Chondrocyte (in vitro differentiated cells): ENCODE measurements around the gene GPC2. TPM values are rescaled to one million over a fixed set of nuclear protein-coding genes. Genes with fewer than 3 reads are reported as not detected.

Source experiments
- DNase-seq: peaks from one replicate; pipeline ENCODE4 v3.0.0; 2021; ENCODE audit warnings: mixed read lengths, low spot score
- H3K27ac Mint-ChIP-seq: one replicate; pipeline ENCODE4 v1.8.0; 2021; ENCODE audit warnings: mild to moderate bottlenecking, moderate library complexity, mixed read lengths; ENCODE audit not compliant: unreplicated experiment
- H3K27me3 Mint-ChIP-seq: 2 replicates; pipeline ENCODE4 v1.8.0; 2021; ENCODE audit warnings: low read depth, mixed read lengths
- H3K36me3 Mint-ChIP-seq: 2 replicates; pipeline ENCODE4 v1.8.0; 2021; ENCODE audit warnings: low read depth, mixed read lengths
- H3K4me1 Mint-ChIP-seq: 2 replicates; pipeline ENCODE4 v1.8.0; 2021; ENCODE audit warnings: low read depth, mild to moderate bottlenecking, mixed read lengths
- H3K4me3 Mint-ChIP-seq: one replicate; pipeline ENCODE4 v1.8.0; 2021; ENCODE audit warnings: mild to moderate bottlenecking, moderate library complexity, mixed read lengths; ENCODE audit not compliant: unreplicated experiment
- H3K9me3 Mint-ChIP-seq: 2 replicates; pipeline ENCODE4 v1.8.0; 2021; ENCODE audit warnings: low read depth, mixed read lengths
- CTCF ChIP-seq: fragments of 200-600 bp; sonication (generic); IDR thresholded peaks from 2 replicates; pipeline ENCODE4 v1.5.0; 2021; ENCODE audit warnings: antibody characterized with exemption, mild to moderate bottlenecking, moderate library complexity
- microRNA-seq: library from miRNA; unstranded; fragments of <30 nt; microRNA quantifications from one replicate; pipeline ENCODE4 v1.2.0, GENCODE V29; 2020; ENCODE audit warnings: borderline number of aligned reads
- total RNA-seq: library from RNA; stranded (reverse); gene quantifications from 3 replicates; pipeline ENCODE4 v1.2.1, GENCODE V29; 2021

Gene GPC2
- total RNA-seq, 1 donor from 2014 or later, result 6.7 TPM

GRCh38 chr7:100124301-100125230, 52.6 kb downstream of the GPC2 start:
- Mint-ChIP-seq H3K4me1 (peaks cover 28% of the 10 kb centered on the region), H3K27ac (no peak overlapping the region), H3K9me3 (no peaks in the 10 kb centered on the region), H3K36me3 (peaks cover 2% of the 10 kb centered on the region), H3K27me3 (no peaks in the 10 kb centered on the region), H3K4me3 (no peak overlapping the region)
- TF ChIP-seq CTCF, result no peak
- no peak for DNase-seq

GRCh38 chr7:100122568-100122967, 54.6 kb downstream of the GPC2 start:
- Mint-ChIP-seq H3K36me3 (peaks cover 2% of the 10 kb centered on the region), H3K9me3 (no peaks in the 10 kb centered on the region), H3K27ac (no peak overlapping the region), H3K4me1 (peaks cover 32% of the 10 kb centered on the region), H3K4me3 (no peak overlapping the region), H3K27me3 (no peaks in the 10 kb centered on the region)
- no peak for TF ChIP-seq CTCF
- DNase-seq, result no peak

GRCh38 chr7:100122067-100122466, 55.1 kb downstream of the GPC2 start:
- Mint-ChIP-seq H3K4me3 (no peak overlapping the region), H3K27me3 (no peaks in the 10 kb centered on the region), H3K27ac (peak overlapping the region; percentile 27), H3K9me3 (no peaks in the 10 kb centered on the region), H3K36me3 (peaks cover 2% of the 10 kb centered on the region), H3K4me1 (peaks cover 32% of the 10 kb centered on the region)
- no peak for DNase-seq
- no peak for TF ChIP-seq CTCF

- peaks cover 2% of the 10 kb centered on the region for H3K36me3 Mint-ChIP-seq
- H3K9me3 Mint-ChIP-seq, result no peaks in the 10 kb centered on the region
- peak overlapping the region; percentile 96 for H3K27ac Mint-ChIP-seq
- peaks cover 24% of the 10 kb centered on the region for H3K4me1 Mint-ChIP-seq
- H3K4me3 Mint-ChIP-seq, result peak overlapping the region; percentile 86
- H3K27me3 Mint-ChIP-seq, result no peaks in the 10 kb centered on the region
- no peak for DNase-seq
- TF ChIP-seq CTCF, result no peak
These were observed 56.5 kb downstream of the GPC2 start for GRCh38 chr7:100120733-100121036.

- H3K36me3 Mint-ChIP-seq, result peaks cover 2% of the 10 kb centered on the region
- no peaks in the 10 kb centered on the region for H3K9me3 Mint-ChIP-seq
- no peaks in the 10 kb centered on the region for H3K27me3 Mint-ChIP-seq
- no peak for DNase-seq
- H3K27ac Mint-ChIP-seq, result peak overlapping the region; percentile 96
- H3K4me1 Mint-ChIP-seq, result peaks cover 21% of the 10 kb centered on the region
- TF ChIP-seq CTCF, result no peak
- H3K4me3 Mint-ChIP-seq, result peak overlapping the region; percentile 86
These were observed 57.0 kb downstream of the GPC2 start for GRCh38 chr7:100119970-100120732.

Small RNA genes lying within 50 kb of the gene (microRNA-seq; reads per million reads assigned to microRNA genes)
- gene MIR4658, result not detected

Other genes with a start within 250 kb of the GPC2 start
- not detected in 3 replicates for gene GJC3, start 247.8 kb downstream of the GPC2 start, total RNA-seq
- gene AZGP1, start 201.3 kb downstream of the GPC2 start, total RNA-seq, result not detected in 3 replicates
- gene ZKSCAN1, start 161.8 kb downstream of the GPC2 start, total RNA-seq, result 61.5 to 72.1 TPM (median 62.3 TPM) in 3 replicates
- 9.6 to 13.1 TPM (median 11.8 TPM) in 3 replicates for gene ZSCAN21, start 127.6 kb downstream of the GPC2 start, total RNA-seq
- gene ZNF3, start 95.7 kb downstream of the GPC2 start, total RNA-seq, result 21.9 to 28.4 TPM (median 22.1 TPM) in 3 replicates
- gene COPS6, start 88.4 kb downstream of the GPC2 start, total RNA-seq, result 80.1 to 111 TPM (median 83.1 TPM) in 3 replicates
- gene MCM7, start 76.0 kb downstream of the GPC2 start, total RNA-seq, result 34.0 to 63.8 TPM (median 34.1 TPM) in 3 replicates
- 16.9 to 24.8 TPM (median 19.6 TPM) in 3 replicates for gene AP4M1, start 75.7 kb downstream of the GPC2 start, total RNA-seq
- gene TAF6, start 58.0 kb downstream of the GPC2 start, total RNA-seq, result 53.5 to 58.5 TPM (median 54.9 TPM) in 3 replicates
- gene CNPY4, start 57.7 kb downstream of the GPC2 start, total RNA-seq, result 29.8 to 46.4 TPM (median 31.5 TPM) in 3 replicates
- gene MBLAC1, start 50.4 kb downstream of the GPC2 start, total RNA-seq, result 1.7 to 3.2 TPM (median 2.5 TPM) in 3 replicates
- 73.2 to 89.4 TPM (median 75.7 TPM) in 3 replicates for gene LAMTOR4, start 28.5 kb downstream of the GPC2 start, total RNA-seq
- 15.4 to 19.7 TPM (median 16.3 TPM) in 3 replicates for gene TRAPPC14, start 18.7 kb downstream of the GPC2 start, total RNA-seq
- 1.8 to 4.9 TPM (median 4.3 TPM) in 3 replicates for gene GAL3ST4, start 8.8 kb downstream of the GPC2 start, total RNA-seq
- gene STAG3, start 537 bp upstream of the GPC2 start, total RNA-seq, result 0.57 to 1.2 TPM (median 0.64 TPM) in 3 replicates
- gene PVRIG, start 42.6 kb upstream of the GPC2 start, total RNA-seq, result not detected in 3 replicates
- gene SPDYE3, start 130.3 kb upstream of the GPC2 start, total RNA-seq, result not detected in 3 replicates
- 19.1 to 32.2 TPM (median 20.3 TPM) in 3 replicates for gene PILRB, start 180.7 kb upstream of the GPC2 start, total RNA-seq
- gene PILRA, start 196.1 kb upstream of the GPC2 start, total RNA-seq, result 0.60 to 0.92 TPM (median 0.62 TPM) in 3 replicates